GM19463 (cell line): ENCODE results near the gene EIF4B.

ENCODE experiments used
- ATAC-seq: cut with Tn5 transposase; IDR thresholded peaks from one replicate; pipeline ENCODE4 v1.9.1; 2021; ENCODE audit warnings: mild to moderate bottlenecking, moderate library complexity; ENCODE audit not compliant: unreplicated experiment

Gene EIF4B

GRCh38 chr12:53067993-53068770 is 61.9 kb downstream of the EIF4B start:
- ATAC-seq = no peak

GRCh38 chr12:53068811-53069585 is 62.7 kb downstream of the EIF4B start:
- ATAC-seq = no peak

GRCh38 chr12:53069621-53070410 is 63.6 kb downstream of the EIF4B start:
- no peak for ATAC-seq

GRCh38 chr12:53070877-53071492 is 64.7 kb downstream of the EIF4B start:
- ATAC-seq = no peak

- no peak for ATAC-seq
These were observed 65.6 kb downstream of the EIF4B start for GRCh38 chr12:53071591-53072551.

GRCh38 chr12:53073881-53074280 is 67.6 kb downstream of the EIF4B start:
- no peak for ATAC-seq

- ATAC-seq = no peak
These were observed 68.2 kb downstream of the EIF4B start for GRCh38 chr12:53074283-53074998.

GRCh38 chr12:53074999-53075370 is 68.7 kb downstream of the EIF4B start:
- ATAC-seq = no peak

- ATAC-seq = no peak
These were observed 70.2 kb downstream of the EIF4B start for GRCh38 chr12:53076461-53076860.

- ATAC-seq = no peak
These were observed 70.8 kb downstream of the EIF4B start for GRCh38 chr12:53077030-53077429.

GRCh38 chr12:53078425-53079225 is 72.4 kb downstream of the EIF4B start:
- no peak for ATAC-seq

GRCh38 chr12:53079226-53080117 is 73.2 kb downstream of the EIF4B start, which contains the start of gene SPRYD3:
Gene SPRYD3 (minus strand): TSS chr12:53079390. CDS start chr12:53079333, 57 bp downstream.
- peak; percentile 99 for ATAC-seq

GRCh38 chr12:53082637-53083175 is 76.5 kb downstream of the EIF4B start:
- no peak for ATAC-seq

- ATAC-seq = no peak
These were observed 80.1 kb downstream of the EIF4B start for GRCh38 chr12:53086361-53086760.

GRCh38 chr12:53090105-53090504 is 83.8 kb downstream of the EIF4B start:
- ATAC-seq = no peak

- no peak for ATAC-seq
These were observed 84.3 kb downstream of the EIF4B start for GRCh38 chr12:53090554-53090953.

GRCh38 chr12:53091756-53092155 is 85.5 kb downstream of the EIF4B start:
- ATAC-seq = no peak
